ENCODE data around the gene TEKT1.
"Not testable (repeated sequence)": the region's sequence is repeated elsewhere in the genome, so short reads cannot be mapped to it uniquely, and the experiment has no call there.

Gene TEKT1

GRCh38 chr17:6831661-6832263 lies at the start of gene TEKT1:
TEKT1 (minus strand) TSS chr17:6831729; CDS start chr17:6830376, 1,353 bp downstream.
- DNase-seq, result no peak

- not testable (repeated sequence) for DNase-seq
These were observed 47.9 kb upstream of the TEKT1 start for GRCh38 chr17:6879221-6879975.

- DNase-seq, result not testable (repeated sequence)
These were observed 43.7 kb upstream of the TEKT1 start for GRCh38 chr17:6875276-6875675.

GRCh38 chr17:6872936-6873335 lies 41.4 kb upstream of the TEKT1 start:
- DNase-seq, result no peak

- DNase-seq, result no peak
These were observed 39.3 kb upstream of the TEKT1 start for GRCh38 chr17:6870841-6871240.

- DNase-seq, result no peak
These were observed 37.1 kb upstream of the TEKT1 start for GRCh38 chr17:6868582-6868981.

GRCh38 chr17:6867849-6868248 lies 36.3 kb upstream of the TEKT1 start:
- no peak for DNase-seq

- no peak for DNase-seq
These were observed 31.3 kb upstream of the TEKT1 start for GRCh38 chr17:6862825-6863224.

- no peak for DNase-seq
These were observed 30.6 kb upstream of the TEKT1 start for GRCh38 chr17:6862122-6862521.

- DNase-seq, result no peak
These were observed 26.4 kb upstream of the TEKT1 start for GRCh38 chr17:6857904-6858303.

GRCh38 chr17:6857336-6857735 lies 25.8 kb upstream of the TEKT1 start:
- no peak for DNase-seq

GRCh38 chr17:6856051-6856450 lies 24.5 kb upstream of the TEKT1 start:
- no peak for DNase-seq

- DNase-seq, result no peak
These were observed 22.4 kb upstream of the TEKT1 start for GRCh38 chr17:6853764-6854442.

GRCh38 chr17:6848545-6849179 lies 17.1 kb upstream of the TEKT1 start:
- DNase-seq, result not testable (repeated sequence)

GRCh38 chr17:6846138-6846537 lies 14.6 kb upstream of the TEKT1 start:
- not testable (repeated sequence) for DNase-seq

- not testable (repeated sequence) for DNase-seq
These were observed 12.9 kb upstream of the TEKT1 start for GRCh38 chr17:6844406-6844805.

- peak; percentile 27 for DNase-seq
These were observed 11.8 kb upstream of the TEKT1 start for GRCh38 chr17:6843241-6843880.

GRCh38 chr17:6841769-6842168 lies 10.2 kb upstream of the TEKT1 start:
- not testable (repeated sequence) for DNase-seq

GRCh38 chr17:6830383-6830986 lies 1.0 kb downstream of the TEKT1 start:
- no peak for DNase-seq

- DNase-seq, result no peak
These were observed 8.5 kb downstream of the TEKT1 start for GRCh38 chr17:6823011-6823442.

- DNase-seq, result no peak
These were observed 12.6 kb downstream of the TEKT1 start for GRCh38 chr17:6818938-6819337.

GRCh38 chr17:6816368-6816767 lies 15.2 kb downstream of the TEKT1 start:
- not testable (repeated sequence) for DNase-seq
